Transverse colon (tissue), 4 donors: ENCODE measurements around the gene MEG3.

Experiments used
- EP300 ChIP-seq: sonication (generic); formaldehyde crosslinking; IDR thresholded peaks from one replicate; pipeline ENCODE4 v1.6.1; 2017; ENCODE audit warnings: antibody characterized with exemption, low read depth
- POLR2AphosphoS5 ChIP-seq, 3 donors: sonication (generic); formaldehyde crosslinking; IDR thresholded peaks; one replicate each; pipeline ENCODE4 v1.6.1; 2016; ENCODE audit warnings: antibody characterized with exemption in 3 of 3
- TF ChIP-seq, protein P1 (sequence below), 5 experiments: fragments of 200-600 bp in 3 of 5; fragments of 450-650 bp in 2 of 5; sonication (generic) in 3 of 5; IDR thresholded peaks; 1 replicate in 2 of 5; 2 replicates in 3 of 5; pipeline ENCODE4 v1.5.1; 2016 to 2017; ENCODE audit warnings: antibody characterized with exemption in 5 of 5, inconsistent platforms in 3 of 5, mild to moderate bottlenecking in 2 of 5, moderate library complexity in 1 of 5

DNA sequence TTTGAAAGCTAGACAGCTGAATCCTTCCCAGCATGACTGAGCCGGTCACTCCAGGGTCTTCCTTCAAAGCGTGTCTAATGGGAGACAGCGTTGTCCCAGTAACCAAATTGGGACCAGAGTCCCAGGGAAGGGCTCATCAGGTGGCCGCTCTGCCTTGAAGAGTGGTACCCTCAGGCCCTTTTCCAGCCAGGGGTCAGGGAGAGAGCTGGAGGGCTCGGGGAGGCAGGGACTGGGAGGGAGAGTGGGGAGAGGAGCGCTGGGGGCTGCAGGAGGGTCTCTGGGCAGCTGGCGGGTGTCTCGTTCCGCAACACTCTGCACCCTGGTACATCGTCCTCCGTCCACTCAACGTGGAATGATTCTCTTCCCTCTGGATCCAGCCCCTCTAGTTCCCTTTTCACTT lies 79.2 kb downstream of the MEG3 start:
- TF ChIP-seq POLR2AphosphoS5 (IDR thresholded peaks at IDR 0.05): no peak
- TF ChIP-seq, protein P1, sequence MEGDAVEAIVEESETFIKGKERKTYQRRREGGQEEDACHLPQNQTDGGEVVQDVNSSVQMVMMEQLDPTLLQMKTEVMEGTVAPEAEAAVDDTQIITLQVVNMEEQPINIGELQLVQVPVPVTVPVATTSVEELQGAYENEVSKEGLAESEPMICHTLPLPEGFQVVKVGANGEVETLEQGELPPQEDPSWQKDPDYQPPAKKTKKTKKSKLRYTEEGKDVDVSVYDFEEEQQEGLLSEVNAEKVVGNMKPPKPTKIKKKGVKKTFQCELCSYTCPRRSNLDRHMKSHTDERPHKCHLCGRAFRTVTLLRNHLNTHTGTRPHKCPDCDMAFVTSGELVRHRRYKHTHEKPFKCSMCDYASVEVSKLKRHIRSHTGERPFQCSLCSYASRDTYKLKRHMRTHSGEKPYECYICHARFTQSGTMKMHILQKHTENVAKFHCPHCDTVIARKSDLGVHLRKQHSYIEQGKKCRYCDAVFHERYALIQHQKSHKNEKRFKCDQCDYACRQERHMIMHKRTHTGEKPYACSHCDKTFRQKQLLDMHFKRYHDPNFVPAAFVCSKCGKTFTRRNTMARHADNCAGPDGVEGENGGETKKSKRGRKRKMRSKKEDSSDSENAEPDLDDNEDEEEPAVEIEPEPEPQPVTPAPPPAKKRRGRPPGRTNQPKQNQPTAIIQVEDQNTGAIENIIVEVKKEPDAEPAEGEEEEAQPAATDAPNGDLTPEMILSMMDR (IDR thresholded peaks at IDR 0.05): no peak
- TF ChIP-seq EP300: no peak
